ENCODE results near the gene H19. TPM values are rescaled to one million over a fixed set of nuclear protein-coding genes. Genes with fewer than 3 reads are reported as not detected.

Gene H19
- total and polyA plus RNA-seq, 2 experiments from 2014 or later, result 15.8 to 26.2 TPM

DNA sequence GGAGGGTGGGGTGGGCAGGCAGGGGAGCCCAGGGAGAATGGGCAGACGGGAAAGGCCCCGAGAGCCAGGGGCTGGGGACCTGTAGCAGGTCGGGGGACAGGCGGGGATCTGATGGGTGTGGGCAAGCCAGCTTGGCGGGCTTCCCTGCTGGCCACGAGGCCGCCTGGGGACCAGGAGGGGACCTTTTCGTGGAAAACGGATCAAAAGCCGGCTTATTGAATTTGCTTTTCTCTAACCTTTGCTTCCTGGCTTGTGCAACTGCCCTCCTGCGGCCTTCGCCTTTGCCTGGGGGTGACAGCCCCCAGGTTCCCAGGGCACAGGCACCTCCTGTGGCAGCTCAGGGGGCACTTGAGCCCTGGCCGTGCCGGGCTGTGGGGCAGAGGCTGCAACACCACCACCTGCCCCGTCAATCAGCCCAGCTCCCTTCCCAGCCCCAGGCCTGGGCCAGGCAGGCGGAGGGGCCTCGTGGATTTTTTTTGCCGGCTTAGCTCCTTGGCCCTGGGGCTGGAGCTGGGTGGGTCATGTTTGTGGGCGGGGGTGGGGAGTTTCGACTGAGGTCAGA is 41.6 kb upstream of the H19 start:
- H2AFZ ChIP-seq, result no peak overlapping the region
- H3K27ac ChIP-seq, result no peak overlapping the region

GRCh38 chr11:2036863-2037486 is 39.3 kb upstream of the H19 start:
- Histone ChIP-seq H3K27me3 (no peaks in the 10 kb centered on the region), H3K4me1 (ENCODE audit: insufficient read depth) (no peaks in the 10 kb centered on the region), H4K20me1 (ENCODE audit: insufficient read depth, poor library complexity, severe bottlenecking) (no peaks in the 10 kb centered on the region), H3K9me3 (ENCODE audit: low read depth) (no peaks in the 10 kb centered on the region), H3K9me2 (replicated peaks; ENCODE audit: insufficient read depth) (no peaks in the 10 kb centered on the region), H3K79me2 (no peaks in the 10 kb centered on the region), H3K36me3 (replicated peaks; ENCODE audit: insufficient read depth, low read depth) (no peaks in the 10 kb centered on the region), H2AFZ (no peak overlapping the region), H3K4me3 (no peak overlapping the region), H3K27ac (no peak overlapping the region), H3K4me2 (no peak overlapping the region)
- TF ChIP-seq, protein P1, sequence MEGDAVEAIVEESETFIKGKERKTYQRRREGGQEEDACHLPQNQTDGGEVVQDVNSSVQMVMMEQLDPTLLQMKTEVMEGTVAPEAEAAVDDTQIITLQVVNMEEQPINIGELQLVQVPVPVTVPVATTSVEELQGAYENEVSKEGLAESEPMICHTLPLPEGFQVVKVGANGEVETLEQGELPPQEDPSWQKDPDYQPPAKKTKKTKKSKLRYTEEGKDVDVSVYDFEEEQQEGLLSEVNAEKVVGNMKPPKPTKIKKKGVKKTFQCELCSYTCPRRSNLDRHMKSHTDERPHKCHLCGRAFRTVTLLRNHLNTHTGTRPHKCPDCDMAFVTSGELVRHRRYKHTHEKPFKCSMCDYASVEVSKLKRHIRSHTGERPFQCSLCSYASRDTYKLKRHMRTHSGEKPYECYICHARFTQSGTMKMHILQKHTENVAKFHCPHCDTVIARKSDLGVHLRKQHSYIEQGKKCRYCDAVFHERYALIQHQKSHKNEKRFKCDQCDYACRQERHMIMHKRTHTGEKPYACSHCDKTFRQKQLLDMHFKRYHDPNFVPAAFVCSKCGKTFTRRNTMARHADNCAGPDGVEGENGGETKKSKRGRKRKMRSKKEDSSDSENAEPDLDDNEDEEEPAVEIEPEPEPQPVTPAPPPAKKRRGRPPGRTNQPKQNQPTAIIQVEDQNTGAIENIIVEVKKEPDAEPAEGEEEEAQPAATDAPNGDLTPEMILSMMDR (IDR thresholded peaks at IDR 0.05; ENCODE audit: poor library complexity), result no peak
- TF ChIP-seq EZH2 (IDR thresholded peaks at IDR 0.05; ENCODE audit: borderline replicate concordance), result no peak
- WGBS (ENCODE audit: low lambda C conversion rate, missing lambda C conversion rate), result no CpG with 5 or more reads among the region's 18 CpGs
- no peak for DNase-seq (ENCODE audit: low spot score)

More for the DNA sequence above, 41.6 kb upstream of the H19 start:
- Histone ChIP-seq H3K79me2 (no peaks in the 10 kb centered on the region), H3K9me3 (ENCODE audit: low read depth) (no peaks in the 10 kb centered on the region), H3K4me1 (ENCODE audit: insufficient read depth) (no peaks in the 10 kb centered on the region), H3K4me3 (no peak overlapping the region), H3K27me3 (no peaks in the 10 kb centered on the region), H3K9me2 (replicated peaks; ENCODE audit: insufficient read depth) (no peaks in the 10 kb centered on the region), H3K4me2 (no peak overlapping the region), H4K20me1 (ENCODE audit: insufficient read depth, poor library complexity, severe bottlenecking) (no peaks in the 10 kb centered on the region), H3K36me3 (replicated peaks; ENCODE audit: insufficient read depth, low read depth) (no peaks in the 10 kb centered on the region)
- TF ChIP-seq, protein P1 (IDR thresholded peaks at IDR 0.05; ENCODE audit: poor library complexity), result no peak
- no peak for TF ChIP-seq EZH2 (IDR thresholded peaks at IDR 0.05; ENCODE audit: borderline replicate concordance)
- TF ChIP-seq EZH2phosphoT487 (IDR thresholded peaks at IDR 0.05; ENCODE audit: low read depth, severe bottlenecking, unreplicated experiment), result no peak
- DNase-seq (ENCODE audit: low spot score), result no peak
- WGBS (ENCODE audit: low lambda C conversion rate, missing lambda C conversion rate), result no CpG with 5 or more reads among the region's 20 CpGs

GRCh38 chr11:2035382-2035781 is 37.7 kb upstream of the H19 start:
- no peak overlapping the region for H3K27ac ChIP-seq
- H4K20me1 ChIP-seq (ENCODE audit: insufficient read depth, poor library complexity, severe bottlenecking), result no peaks in the 10 kb centered on the region
- H3K36me3 ChIP-seq (replicated peaks; ENCODE audit: insufficient read depth, low read depth), result no peaks in the 10 kb centered on the region
- no peak overlapping the region for H3K4me2 ChIP-seq
- no CpG with 5 or more reads among the region's 14 CpGs for WGBS (ENCODE audit: low lambda C conversion rate, missing lambda C conversion rate)
- no peaks in the 10 kb centered on the region for H3K9me3 ChIP-seq (ENCODE audit: low read depth)
- H3K9me2 ChIP-seq (replicated peaks; ENCODE audit: insufficient read depth), result no peaks in the 10 kb centered on the region
- H2AFZ ChIP-seq, result no peak overlapping the region
- no peak for DNase-seq (ENCODE audit: low spot score)
- H3K4me1 ChIP-seq (ENCODE audit: insufficient read depth), result no peaks in the 10 kb centered on the region
- TF ChIP-seq EZH2phosphoT487 (IDR thresholded peaks at IDR 0.05; ENCODE audit: low read depth, severe bottlenecking, unreplicated experiment) (no peak), EZH2 (IDR thresholded peaks at IDR 0.05; ENCODE audit: borderline replicate concordance) (no peak)
- TF ChIP-seq, protein P1 (IDR thresholded peaks at IDR 0.05; ENCODE audit: poor library complexity), result no peak
- H3K4me3 ChIP-seq, result no peak overlapping the region
- no peaks in the 10 kb centered on the region for H3K79me2 ChIP-seq
- no peaks in the 10 kb centered on the region for H3K27me3 ChIP-seq
